ENCODE results near the gene AOPEP.

AOPEP gene

DNA sequence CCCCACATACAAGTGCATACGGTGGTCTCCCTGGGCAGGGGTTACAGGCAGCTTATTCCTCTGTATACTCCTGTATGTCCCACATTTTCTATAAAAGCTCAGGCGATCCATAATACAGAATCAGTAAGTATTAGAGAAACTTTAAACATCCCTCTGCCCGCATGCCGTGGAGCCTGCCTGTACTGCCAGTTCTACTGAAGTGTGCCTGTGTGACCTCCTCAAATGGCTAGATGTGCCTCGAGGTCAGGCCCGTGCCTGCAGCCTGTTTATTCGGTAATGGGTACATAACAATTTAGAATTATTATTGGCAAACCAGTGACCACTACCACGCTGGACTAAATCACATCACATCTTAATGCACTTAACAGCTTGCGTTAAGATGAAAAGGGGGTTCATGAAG lies 400.2 kb downstream of the AOPEP start:
- TF ChIP-seq CTCF (IDR thresholded peaks at IDR 0.05; ENCODE audit: insufficient read depth, low read length, poor library complexity, severe bottlenecking), result no peak
- Histone ChIP-seq H3K36me3 (ENCODE audit: control insufficient read depth, insufficient read depth, low read length) (no peaks in the 10 kb centered on the region), H3K4me3 (replicated peaks; ENCODE audit: low read depth, low read length) (no peak overlapping the region), H3K27me3 (replicated peaks; ENCODE audit: control insufficient read depth, insufficient read depth, low read length) (no peaks in the 10 kb centered on the region)
- DNase-seq (ENCODE audit: extremely low read depth, insufficient read length), result no peak

DNA sequence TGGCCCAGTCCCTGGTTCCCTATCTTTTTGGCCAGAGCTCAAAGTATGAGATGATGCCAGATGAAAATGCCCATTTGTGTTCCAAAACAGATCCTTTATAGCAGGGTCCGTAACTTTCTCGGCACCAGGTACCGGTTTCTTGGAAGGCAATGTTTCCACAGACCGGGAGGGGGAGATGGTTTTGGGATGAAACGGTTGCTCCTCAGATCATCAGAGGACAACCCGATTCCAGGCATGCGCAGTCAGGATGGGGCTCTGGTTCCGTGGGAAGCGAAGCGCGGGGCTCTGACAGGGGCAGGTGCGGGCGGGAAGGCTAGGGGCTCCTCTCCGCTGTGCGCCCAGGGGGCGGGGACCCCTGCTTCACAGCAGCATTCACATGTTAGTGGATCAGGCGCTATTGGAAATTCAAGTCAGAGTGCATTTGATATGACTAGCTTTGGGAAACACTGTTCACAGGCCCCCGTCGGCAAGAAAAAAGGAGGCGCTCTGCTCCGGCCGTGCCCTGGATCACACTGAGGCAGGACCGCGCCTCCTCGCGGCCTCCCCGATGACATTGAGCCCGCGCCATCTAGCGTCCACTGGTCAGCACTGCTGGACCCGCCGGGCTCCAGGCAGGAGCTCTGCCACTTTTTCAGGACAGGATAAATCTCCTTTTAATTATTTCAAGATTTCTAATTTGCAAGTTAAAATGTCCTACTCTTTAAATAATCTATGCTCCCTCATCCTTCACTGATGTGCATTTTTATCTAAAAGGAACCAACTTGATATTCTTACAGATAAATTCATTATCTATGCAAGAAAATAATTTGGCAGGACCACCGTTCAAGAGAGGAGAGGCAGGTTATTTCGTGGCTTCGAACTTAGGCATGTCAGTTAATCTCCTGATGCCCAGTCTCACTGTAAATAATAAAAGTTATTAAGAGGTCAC lies 401.0 kb downstream of the AOPEP start:
- Histone ChIP-seq H3K27me3 (replicated peaks; ENCODE audit: control insufficient read depth, insufficient read depth, low read length) (no peaks in the 10 kb centered on the region), H3K36me3 (ENCODE audit: control insufficient read depth, insufficient read depth, low read length) (no peaks in the 10 kb centered on the region), H3K4me3 (replicated peaks; ENCODE audit: low read depth, low read length) (no peak overlapping the region)
- TF ChIP-seq CTCF (IDR thresholded peaks at IDR 0.05; ENCODE audit: insufficient read depth, low read length, poor library complexity, severe bottlenecking), result peak; percentile 98
- peak; percentile 64 for DNase-seq (ENCODE audit: extremely low read depth, insufficient read length)

- Histone ChIP-seq H3K36me3 (ENCODE audit: control insufficient read depth, insufficient read depth, low read length) (no peaks in the 10 kb centered on the region), H3K27me3 (replicated peaks; ENCODE audit: control insufficient read depth, insufficient read depth, low read length) (no peaks in the 10 kb centered on the region), H3K4me3 (replicated peaks; ENCODE audit: low read depth, low read length) (no peak overlapping the region)
- DNase-seq (ENCODE audit: extremely low read depth, insufficient read length), result no peak
- TF ChIP-seq CTCF (IDR thresholded peaks at IDR 0.05; ENCODE audit: insufficient read depth, low read length, poor library complexity, severe bottlenecking), result no peak
Measured at GRCh38 chr9:95128177-95128524, 401.7 kb downstream of the AOPEP start.

DNA sequence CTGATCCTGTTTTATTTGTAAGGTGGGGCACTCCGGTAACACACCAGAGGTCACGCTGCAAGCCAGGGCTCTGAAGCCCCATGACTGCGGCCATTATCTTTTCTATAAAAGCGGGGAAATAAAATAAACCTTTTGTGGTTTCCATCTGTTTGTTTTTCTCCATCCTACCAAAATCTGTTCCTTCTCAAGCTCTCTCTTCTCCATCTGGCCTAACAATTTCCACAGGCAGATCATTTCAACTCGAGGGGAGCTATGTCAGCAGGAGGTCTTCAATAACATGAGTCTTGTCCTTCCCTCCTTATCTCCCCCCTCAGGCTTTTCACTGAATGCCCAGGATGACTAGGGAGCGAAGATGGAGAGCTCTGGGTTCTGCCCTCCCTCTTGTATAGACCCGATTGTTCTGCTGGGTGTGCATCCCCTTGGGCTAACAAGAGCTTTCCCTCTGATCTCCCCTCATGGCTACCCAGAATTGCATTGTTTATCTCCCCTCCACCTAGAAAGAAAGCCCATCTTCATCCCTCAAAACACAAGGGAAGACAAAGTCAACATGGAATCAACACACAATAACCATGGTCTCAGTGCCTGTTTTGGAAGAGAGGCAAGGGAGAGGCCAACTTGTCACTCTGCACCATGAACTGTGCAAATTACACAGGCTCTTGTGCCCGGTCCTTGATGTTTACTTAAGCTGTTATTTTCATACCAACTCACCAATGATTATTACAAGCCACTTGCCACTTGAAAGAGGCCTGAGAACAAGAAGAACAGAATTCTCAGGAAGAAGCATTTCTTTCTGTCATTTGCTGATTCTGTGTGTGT lies 403.2 kb downstream of the AOPEP start:
- Histone ChIP-seq H3K36me3 (ENCODE audit: control insufficient read depth, insufficient read depth, low read length) (no peaks in the 10 kb centered on the region), H3K27me3 (replicated peaks; ENCODE audit: control insufficient read depth, insufficient read depth, low read length) (no peaks in the 10 kb centered on the region), H3K4me3 (replicated peaks; ENCODE audit: low read depth, low read length) (no peak overlapping the region)
- no peak for TF ChIP-seq CTCF (IDR thresholded peaks at IDR 0.05; ENCODE audit: insufficient read depth, low read length, poor library complexity, severe bottlenecking)
- DNase-seq (ENCODE audit: extremely low read depth, insufficient read length), result no peak

DNA sequence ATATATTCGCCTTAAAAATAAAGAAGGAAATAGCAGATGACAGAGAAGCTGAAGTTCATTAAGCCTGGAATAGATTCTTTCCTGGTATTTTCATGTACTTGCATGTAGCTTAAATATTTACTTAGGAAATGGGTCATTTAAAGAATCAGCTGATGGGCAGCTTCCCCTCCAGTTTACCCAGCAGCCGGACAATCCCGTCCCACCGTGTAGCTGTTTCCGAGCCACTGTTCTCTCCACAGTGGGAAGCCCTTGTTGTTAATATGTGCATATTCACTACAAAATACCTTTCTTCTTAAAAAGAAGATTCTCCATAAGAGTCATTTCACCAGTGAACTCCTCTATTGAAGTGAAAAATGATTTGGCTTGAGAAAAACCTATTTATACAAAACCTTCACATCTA lies 404.0 kb downstream of the AOPEP start:
- TF ChIP-seq CTCF (IDR thresholded peaks at IDR 0.05; ENCODE audit: insufficient read depth, low read length, poor library complexity, severe bottlenecking), result no peak
- Histone ChIP-seq H3K27me3 (replicated peaks; ENCODE audit: control insufficient read depth, insufficient read depth, low read length) (no peaks in the 10 kb centered on the region), H3K4me3 (replicated peaks; ENCODE audit: low read depth, low read length) (no peak overlapping the region), H3K36me3 (ENCODE audit: control insufficient read depth, insufficient read depth, low read length) (no peaks in the 10 kb centered on the region)
- no peak for DNase-seq (ENCODE audit: extremely low read depth, insufficient read length)

Data from GM06990 (cell line).